ENCODE data around the gene DCST2. TPM values are rescaled to one million over a fixed set of nuclear protein-coding genes. Genes with fewer than 3 reads are reported as not detected.

The DCST2 gene
- total and polyA plus RNA-seq, 2 of the 8 experiments (the other 6 are each of a cell fraction or from before 2014, with no cell fraction given), result 0.43 to 2.1 TPM

DNA sequence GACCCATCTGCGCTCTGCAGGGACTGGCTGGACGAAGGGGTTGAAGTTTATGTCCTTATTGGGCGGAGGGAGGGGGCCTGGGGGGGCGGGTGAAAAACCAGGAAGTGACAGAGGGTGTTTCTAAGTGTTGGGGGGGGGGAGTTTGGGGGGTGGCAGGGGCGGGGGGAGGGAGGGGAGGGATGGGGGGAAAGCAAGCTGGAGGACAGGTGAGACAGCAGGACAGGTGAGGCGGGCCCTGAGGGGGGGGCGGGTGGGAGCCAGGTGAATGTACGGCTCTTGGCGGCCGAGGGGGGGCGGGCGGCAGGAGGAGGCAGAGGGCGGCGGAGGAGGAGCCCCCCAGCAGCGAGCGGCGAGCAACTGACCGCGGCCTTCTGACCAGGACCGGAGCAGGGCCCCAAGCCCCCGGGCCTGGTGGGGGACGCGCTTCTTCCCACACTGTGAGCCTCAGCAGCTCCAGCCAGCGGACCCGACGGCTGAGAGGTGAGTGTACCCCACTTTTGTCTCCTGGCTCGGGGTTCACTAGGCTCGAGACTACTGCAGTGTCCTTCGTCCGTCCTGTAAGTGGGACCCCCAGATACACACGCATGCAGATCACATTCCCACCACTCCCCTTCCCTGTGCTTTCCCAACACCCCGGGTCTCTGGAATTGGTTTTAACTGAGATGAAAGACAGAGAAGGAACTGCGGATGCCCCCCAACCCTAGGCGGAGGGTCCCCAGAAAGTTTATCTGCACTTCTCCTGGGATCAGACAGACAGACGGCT lies 30.9 kb downstream of the DCST2 start, which contains the start of gene ZBTB7B:
Gene ZBTB7B (plus strand): TSS at position 339 of the 763 bp plus-strand sequence. CDS start 11,859 bp downstream, outside the sequence.
- H3K4ac ChIP-seq (replicated peaks; ENCODE audit: insufficient read length, low read depth, low read length), result peak within 1 kb of the TSS; percentile 62
- FAIRE-seq (no peak), DNase-seq (ENCODE audit: low read depth in 1 of 2, low spot score in 2 of 2) (no peak)
- peak within 1 kb of the TSS; percentile 11 for H3K14ac ChIP-seq (ENCODE audit: insufficient read length)
- no peak within 1 kb of the TSS for H2AFZ ChIP-seq (ENCODE audit: low read length)
- H3K4me2 ChIP-seq (ENCODE audit: insufficient read depth in 1 of 2, low read depth in 2 of 2, low read length in 2 of 2), result peak within 1 kb of the TSS; percentile 79 to 93
- peak within 1 kb of the TSS; percentile 87 to 99 (median 90) for H3K4me3 ChIP-seq (ENCODE audit: extremely low read depth in 1 of 4, insufficient read depth in 2 of 4, low read depth in 3 of 4, low read length in 4 of 4)
- H3K27me3 ChIP-seq (replicated peaks in 1 of 4; ENCODE audit: control insufficient read depth in 3 of 4, extremely low read depth in 1 of 4, insufficient read depth in 3 of 4, low read length in 3 of 4), result no peaks in the 10 kb centered on the region
- peaks cover 0 to 15% of the 10 kb centered on the region in 2 experiments for H4K20me1 ChIP-seq (replicated peaks in 1 of 2; ENCODE audit: control insufficient read depth in 1 of 2, insufficient read depth in 2 of 2, low read length in 2 of 2)
- peak within 1 kb of the TSS; percentile 40 to 52 (median 48); a peak in 6 of 7 replicates for H3K9ac ChIP-seq (replicated peaks in 1 of 4; ENCODE audit: extremely low read depth in 1 of 4, low read depth in 3 of 4, low read length in 3 of 4)
- peak within 1 kb of the TSS; percentile 80 for H2BK12ac ChIP-seq (ENCODE audit: low read depth, low read length)
- no peaks in the 10 kb centered on the region for H3K9me3 ChIP-seq (ENCODE audit: insufficient read depth in 2 of 2, low read depth in 1 of 2, low read length in 1 of 2)
- H3K18ac ChIP-seq (ENCODE audit: extremely low read depth, low read length), result peak within 1 kb of the TSS; percentile 93
- H4K91ac ChIP-seq (replicated peaks; ENCODE audit: insufficient read length, low read length), result peak within 1 kb of the TSS; percentile 94
- CTCF ChIA-PET (ENCODE audit: partially characterized antibody), result interaction anchor here (1.0 to 14.0 kb wide), 8 partner anchors 12 to 204 kb away, joined by 3 to 258 read pairs (median 4); partner anchors contain the start of genes EFNA4 and PYGO2
- H4K8ac ChIP-seq (ENCODE audit: extremely low read depth, insufficient read depth, low read length), result peak within 1 kb of the TSS; percentile 60
- H3K79me1 ChIP-seq (ENCODE audit: low read depth, low read length), result peaks cover 13% of the 10 kb centered on the region
- peak within 1 kb of the TSS; percentile 83 for H4K5ac ChIP-seq (ENCODE audit: insufficient read length, low read depth, low read length)
- H3K23me2 ChIP-seq (ENCODE audit: low read depth, low read length), result peaks cover 18% of the 10 kb centered on the region; the same call in 1 of the 2 replicates
- peak within 1 kb of the TSS; percentile 98; the same call in 1 of the 2 replicates for H2BK20ac ChIP-seq (ENCODE audit: low read length)
- H2BK120ac ChIP-seq (replicated peaks; ENCODE audit: low read depth, low read length), result peak within 1 kb of the TSS; percentile 51
- peaks cover 0 to 46% of the 10 kb centered on the region in 2 experiments; a peak in 3 of 4 replicates for H3K79me2 ChIP-seq (ENCODE audit: control insufficient read depth in 1 of 2, insufficient read depth in 2 of 2, low read length in 2 of 2)
- no peak within 1 kb of the TSS for H3K23ac ChIP-seq (ENCODE audit: insufficient read length)
- no peak within 1 kb of the TSS for H2AK5ac ChIP-seq (ENCODE audit: low read depth, low read length)
- H3K56ac ChIP-seq (replicated peaks; ENCODE audit: insufficient read length, low read depth, low read length), result peak within 1 kb of the TSS; percentile 90
- TF ChIP-seq SP1 (IDR thresholded peaks at IDR 0.05; ENCODE audit: low read depth, low read length) (no peak), HDAC2 (IDR thresholded peaks at IDR 0.05; ENCODE audit: borderline replicate concordance in 1 of 2, low read depth in 2 of 2, low read length in 2 of 2) (no peak), KDM4A (IDR thresholded peaks at IDR 0.05; ENCODE audit: low read depth, low read length, severe bottlenecking) (peak; percentile 45)
- peak within 1 kb of the TSS; percentile 48; the same call in 1 of the 2 replicates for H3K27ac ChIP-seq (ENCODE audit: low read depth, low read length)
- WGBS, 2 experiments (ENCODE audit: extremely low coverage in 1 of 2, insufficient coverage in 1 of 2, insufficient read length in 1 of 2, insufficient replicate concordance in 2 of 2, low coverage in 1 of 2, low lambda C conversion rate in 2 of 2, missing lambda C conversion rate in 1 of 2), result 0% methylated on average over 9 of the region's 35 CpGs; no CpG with 5 or more reads in 1 of the 2 experiments
- POLR2A ChIA-PET (ENCODE audit: partially characterized antibody), result interaction anchor here (0.6 to 42.8 kb wide), 6 partner anchors 13 to 194 kb away, joined by 3 to 702 read pairs (median 66); partner anchors contain the start of genes CKS1B, FLAD1, PBXIP1 and PYGO2
- peaks cover 0 to 2% (median 0%) of the 10 kb centered on the region in 4 experiments; a peak in 2 of 8 replicates for H3K36me3 ChIP-seq (ENCODE audit: control insufficient read depth in 2 of 4, insufficient read depth in 4 of 4, low read length in 3 of 4)
- peaks cover 6 to 20% (median 15%) of the 10 kb centered on the region in 4 experiments for H3K4me1 ChIP-seq (replicated peaks in 1 of 4; ENCODE audit: control insufficient read depth in 3 of 4, insufficient read depth in 4 of 4, low read length in 3 of 4)
- H2BK15ac ChIP-seq (ENCODE audit: low read length), result no peak within 1 kb of the TSS; the same call in 1 of the 2 replicates
- peak within 1 kb of the TSS; percentile 92 for H2BK5ac ChIP-seq (ENCODE audit: low read depth, low read length)

All from H1 (cell line).